Gastroesophageal sphincter (tissue), 3 donors: ENCODE data around the gene PPP1R3D.

Experiments used
- POLR2A ChIP-seq, 2 donors: fragments of 450-650 bp; IDR thresholded peaks; one replicate each; pipeline ENCODE4 v1.6.1; 2017; ENCODE audit warnings: antibody characterized with exemption in 2 of 2, mild to moderate bottlenecking in 2 of 2, moderate library complexity in 1 of 2
- TF ChIP-seq, protein P1 (sequence below), 4 experiments: fragments of 200-600 bp in 2 of 4; fragments of 450-650 bp in 2 of 4; sonication (generic) in 1 of 4; IDR thresholded peaks; one replicate each; pipeline ENCODE4 v1.5.1; 2017 to 2019; ENCODE audit warnings: antibody characterized with exemption in 4 of 4, mild to moderate bottlenecking in 2 of 4, moderate library complexity in 2 of 4

DNA sequence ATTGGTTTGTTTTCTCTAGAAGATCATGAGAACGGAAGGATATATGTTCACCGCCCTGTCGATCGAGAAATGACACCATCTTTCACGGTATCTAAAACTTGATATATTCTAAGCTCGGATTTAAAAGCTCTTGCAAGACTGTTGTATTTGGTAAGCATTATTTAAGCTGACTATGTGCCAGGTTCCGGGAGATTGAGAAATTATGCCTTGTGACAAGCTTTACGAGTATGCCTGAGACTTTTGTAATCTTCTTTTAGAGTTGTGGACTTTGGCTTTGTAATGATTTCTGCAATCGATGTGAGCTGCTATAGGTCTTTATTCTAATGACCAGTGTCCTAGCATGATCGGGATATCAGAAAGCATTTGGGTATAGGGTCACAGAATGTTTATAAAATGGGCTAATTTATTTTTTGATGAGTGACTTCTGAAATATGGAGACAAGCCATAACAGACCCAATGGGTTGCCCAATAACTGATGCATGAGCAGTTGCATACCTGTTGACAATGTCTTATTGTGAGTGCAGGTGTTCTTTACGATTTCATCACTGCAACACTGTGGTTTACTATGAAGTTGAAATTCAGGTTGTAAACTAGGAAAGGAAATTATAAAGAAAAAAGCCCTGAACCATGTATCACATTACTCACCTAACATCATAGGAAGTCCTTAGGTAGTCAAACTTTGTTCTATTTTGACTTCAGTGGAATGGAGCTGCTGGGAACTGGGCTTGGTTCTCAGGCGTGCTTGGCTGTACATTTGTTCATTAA is 32.1 kb upstream of the PPP1R3D start:
- TF ChIP-seq, protein P1, sequence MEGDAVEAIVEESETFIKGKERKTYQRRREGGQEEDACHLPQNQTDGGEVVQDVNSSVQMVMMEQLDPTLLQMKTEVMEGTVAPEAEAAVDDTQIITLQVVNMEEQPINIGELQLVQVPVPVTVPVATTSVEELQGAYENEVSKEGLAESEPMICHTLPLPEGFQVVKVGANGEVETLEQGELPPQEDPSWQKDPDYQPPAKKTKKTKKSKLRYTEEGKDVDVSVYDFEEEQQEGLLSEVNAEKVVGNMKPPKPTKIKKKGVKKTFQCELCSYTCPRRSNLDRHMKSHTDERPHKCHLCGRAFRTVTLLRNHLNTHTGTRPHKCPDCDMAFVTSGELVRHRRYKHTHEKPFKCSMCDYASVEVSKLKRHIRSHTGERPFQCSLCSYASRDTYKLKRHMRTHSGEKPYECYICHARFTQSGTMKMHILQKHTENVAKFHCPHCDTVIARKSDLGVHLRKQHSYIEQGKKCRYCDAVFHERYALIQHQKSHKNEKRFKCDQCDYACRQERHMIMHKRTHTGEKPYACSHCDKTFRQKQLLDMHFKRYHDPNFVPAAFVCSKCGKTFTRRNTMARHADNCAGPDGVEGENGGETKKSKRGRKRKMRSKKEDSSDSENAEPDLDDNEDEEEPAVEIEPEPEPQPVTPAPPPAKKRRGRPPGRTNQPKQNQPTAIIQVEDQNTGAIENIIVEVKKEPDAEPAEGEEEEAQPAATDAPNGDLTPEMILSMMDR (IDR thresholded peaks at IDR 0.05) = no peak
- no peak for TF ChIP-seq POLR2A (IDR thresholded peaks at IDR 0.05)
